ENCODE data around the gene SLC6A6. TPM values are rescaled to one million over a fixed set of nuclear protein-coding genes. Genes with fewer than 3 reads are reported as not detected.

SLC6A6 gene
- total RNA-seq, 2 experiments from 2014 or later, result 43.4 to 48.8 TPM

DNA sequence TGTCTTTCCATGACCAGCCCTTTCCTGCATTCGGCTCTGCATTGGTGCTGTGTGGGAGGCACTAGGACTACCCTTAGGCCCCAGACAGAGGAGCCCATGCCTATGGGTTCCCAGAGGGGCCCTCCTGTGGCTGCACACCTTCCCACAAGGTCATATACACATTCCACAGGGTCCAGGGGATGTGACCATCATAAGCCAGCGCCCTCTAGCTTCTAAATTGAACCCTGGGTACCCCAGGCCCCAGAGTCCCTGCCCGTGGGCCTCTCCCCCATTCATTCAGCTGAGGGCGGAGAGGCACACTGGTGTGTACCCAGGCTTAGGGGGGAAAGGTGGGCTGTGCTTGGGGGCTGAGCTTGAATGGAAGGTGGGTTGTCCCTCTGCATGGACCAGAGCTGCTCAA is 10.2 kb upstream of the SLC6A6 start:
- H3K4me1 Mint-ChIP-seq (ENCODE audit: low read depth), result peaks cover 5% of the 10 kb centered on the region
- ChIA-PET CTCF (interaction anchor here (1.0 kb wide), 1 partner anchor 12 kb away, joined by 3 read pairs; no protein-coding TSS in a partner anchor), POLR2A (no interaction called here)
- no peaks in the 10 kb centered on the region for H3K9me3 Mint-ChIP-seq
- TF ChIP-seq, protein P1, sequence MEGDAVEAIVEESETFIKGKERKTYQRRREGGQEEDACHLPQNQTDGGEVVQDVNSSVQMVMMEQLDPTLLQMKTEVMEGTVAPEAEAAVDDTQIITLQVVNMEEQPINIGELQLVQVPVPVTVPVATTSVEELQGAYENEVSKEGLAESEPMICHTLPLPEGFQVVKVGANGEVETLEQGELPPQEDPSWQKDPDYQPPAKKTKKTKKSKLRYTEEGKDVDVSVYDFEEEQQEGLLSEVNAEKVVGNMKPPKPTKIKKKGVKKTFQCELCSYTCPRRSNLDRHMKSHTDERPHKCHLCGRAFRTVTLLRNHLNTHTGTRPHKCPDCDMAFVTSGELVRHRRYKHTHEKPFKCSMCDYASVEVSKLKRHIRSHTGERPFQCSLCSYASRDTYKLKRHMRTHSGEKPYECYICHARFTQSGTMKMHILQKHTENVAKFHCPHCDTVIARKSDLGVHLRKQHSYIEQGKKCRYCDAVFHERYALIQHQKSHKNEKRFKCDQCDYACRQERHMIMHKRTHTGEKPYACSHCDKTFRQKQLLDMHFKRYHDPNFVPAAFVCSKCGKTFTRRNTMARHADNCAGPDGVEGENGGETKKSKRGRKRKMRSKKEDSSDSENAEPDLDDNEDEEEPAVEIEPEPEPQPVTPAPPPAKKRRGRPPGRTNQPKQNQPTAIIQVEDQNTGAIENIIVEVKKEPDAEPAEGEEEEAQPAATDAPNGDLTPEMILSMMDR (IDR thresholded peaks at IDR 0.05), result no peak
- intact Hi-C loops (cut with micrococcal nuclease), result no loop called here
- ATAC-seq (no peak), DNase-seq (no peak)
- H3K36me3 Mint-ChIP-seq (ENCODE audit: low read depth), result no peaks in the 10 kb centered on the region
- H3K27ac Mint-ChIP-seq, result no peak overlapping the region
- no peak overlapping the region for H3K4me3 Mint-ChIP-seq
- no peaks in the 10 kb centered on the region for H3K27me3 Mint-ChIP-seq

GRCh38 chr3:14392803-14393319 is 9.5 kb upstream of the SLC6A6 start:
- H3K4me3 Mint-ChIP-seq, result no peak overlapping the region
- H3K27ac Mint-ChIP-seq, result no peak overlapping the region
- H3K27me3 Mint-ChIP-seq, result no peaks in the 10 kb centered on the region
- TF ChIP-seq, protein P1 (IDR thresholded peaks at IDR 0.05), result no peak
- DNase-seq (no peak), ATAC-seq (no peak)
- peaks cover 9% of the 10 kb centered on the region for H3K4me1 Mint-ChIP-seq (ENCODE audit: low read depth)
- ChIA-PET CTCF (no interaction called here), POLR2A (no interaction called here)
- no peaks in the 10 kb centered on the region for H3K9me3 Mint-ChIP-seq
- intact Hi-C loops (cut with micrococcal nuclease), result no loop called here
- no peaks in the 10 kb centered on the region for H3K36me3 Mint-ChIP-seq (ENCODE audit: low read depth)

- POLR2A ChIA-PET, result interaction anchor here (0.8 kb wide), 1 partner anchor 66 kb away, joined by 3 read pairs; no protein-coding TSS in a partner anchor
Observed at GRCh38 chr3:14393440-14394106, 8.8 kb upstream of the SLC6A6 start.

GRCh38 chr3:14396031-14396692 is 6.2 kb upstream of the SLC6A6 start:
- Mint-ChIP-seq H3K4me1 (ENCODE audit: low read depth) (peaks cover 9% of the 10 kb centered on the region), H3K27ac (no peak overlapping the region), H3K27me3 (no peaks in the 10 kb centered on the region), H3K9me3 (no peaks in the 10 kb centered on the region), H3K4me3 (no peak overlapping the region), H3K36me3 (ENCODE audit: low read depth) (no peaks in the 10 kb centered on the region)
- DNase-seq (no peak), ATAC-seq (no peak)
- intact Hi-C loops (cut with micrococcal nuclease), result no loop called here
- TF ChIP-seq, protein P1 (IDR thresholded peaks at IDR 0.05), result no peak
- POLR2A ChIA-PET, result no interaction called here
- CTCF ChIA-PET, result interaction anchor here (0.6 kb wide), 1 partner anchor 746 kb away, joined by 3 read pairs; no protein-coding TSS in a partner anchor

More at GRCh38 chr3:14393440-14394106, 8.8 kb upstream of the SLC6A6 start:
- ATAC-seq (no peak), DNase-seq (no peak)
- Mint-ChIP-seq H3K9me3 (no peaks in the 10 kb centered on the region), H3K4me3 (no peak overlapping the region), H3K27ac (no peak overlapping the region), H3K36me3 (ENCODE audit: low read depth) (no peaks in the 10 kb centered on the region), H3K4me1 (ENCODE audit: low read depth) (peaks cover 9% of the 10 kb centered on the region), H3K27me3 (no peaks in the 10 kb centered on the region)
- CTCF ChIA-PET, result interaction anchor here (1.4 kb wide), 1 partner anchor 34 kb away, joined by 3 read pairs; no protein-coding TSS in a partner anchor
- intact Hi-C loops (cut with micrococcal nuclease), result no loop called here
- TF ChIP-seq, protein P1 (IDR thresholded peaks at IDR 0.05), result no peak

- Mint-ChIP-seq H3K27me3 (no peaks in the 10 kb centered on the region), H3K4me1 (ENCODE audit: low read depth) (peaks cover 13% of the 10 kb centered on the region), H3K9me3 (no peaks in the 10 kb centered on the region), H3K27ac (no peak overlapping the region), H3K4me3 (no peak overlapping the region), H3K36me3 (ENCODE audit: low read depth) (no peaks in the 10 kb centered on the region)
- ATAC-seq (no peak), DNase-seq (no peak)
- CTCF ChIA-PET, result no interaction called here
- TF ChIP-seq, protein P1 (IDR thresholded peaks at IDR 0.05), result no peak
- intact Hi-C loops (cut with micrococcal nuclease), result no loop called here
- POLR2A ChIA-PET, result no interaction called here
Observed at GRCh38 chr3:14397046-14397445, 5.4 kb upstream of the SLC6A6 start.
